ENCODE data around the gene SELENOI.

GRCh38 chr2:26407526-26407925 lies 61.6 kb downstream of the SELENOI start:
- TF ChIP-seq CTCF (IDR thresholded peaks at IDR 0.05) (no peak), POLR2A (IDR thresholded peaks at IDR 0.05) (no peak)

Measured in esophagus squamous epithelium (tissue), 4 donors.